Body of pancreas (tissue), 4 donors: Measurements from ENCODE around the gene ESRRA.

Source experiments
- POLR2A ChIP-seq, 3 donors: fragments of 450-650 bp; IDR thresholded peaks; one replicate each; pipeline ENCODE4 v1.6.1; 2016; ENCODE audit warnings: antibody characterized with exemption in 3 of 3, mild to moderate bottlenecking in 2 of 3
- TF ChIP-seq, protein P1 (sequence below), 7 experiments: fragments of 450-650 bp in 4 of 7; fragments of 200-600 bp in 3 of 7; sonication (generic) in 3 of 7; IDR thresholded peaks; one replicate each; pipeline ENCODE4 v1.5.1; 2016 to 2019; ENCODE audit warnings: antibody characterized with exemption in 7 of 7

GRCh38 chr11:64306876-64307622 lies 1.7 kb downstream of the ESRRA start:
- TF ChIP-seq, protein P1, sequence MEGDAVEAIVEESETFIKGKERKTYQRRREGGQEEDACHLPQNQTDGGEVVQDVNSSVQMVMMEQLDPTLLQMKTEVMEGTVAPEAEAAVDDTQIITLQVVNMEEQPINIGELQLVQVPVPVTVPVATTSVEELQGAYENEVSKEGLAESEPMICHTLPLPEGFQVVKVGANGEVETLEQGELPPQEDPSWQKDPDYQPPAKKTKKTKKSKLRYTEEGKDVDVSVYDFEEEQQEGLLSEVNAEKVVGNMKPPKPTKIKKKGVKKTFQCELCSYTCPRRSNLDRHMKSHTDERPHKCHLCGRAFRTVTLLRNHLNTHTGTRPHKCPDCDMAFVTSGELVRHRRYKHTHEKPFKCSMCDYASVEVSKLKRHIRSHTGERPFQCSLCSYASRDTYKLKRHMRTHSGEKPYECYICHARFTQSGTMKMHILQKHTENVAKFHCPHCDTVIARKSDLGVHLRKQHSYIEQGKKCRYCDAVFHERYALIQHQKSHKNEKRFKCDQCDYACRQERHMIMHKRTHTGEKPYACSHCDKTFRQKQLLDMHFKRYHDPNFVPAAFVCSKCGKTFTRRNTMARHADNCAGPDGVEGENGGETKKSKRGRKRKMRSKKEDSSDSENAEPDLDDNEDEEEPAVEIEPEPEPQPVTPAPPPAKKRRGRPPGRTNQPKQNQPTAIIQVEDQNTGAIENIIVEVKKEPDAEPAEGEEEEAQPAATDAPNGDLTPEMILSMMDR (IDR thresholded peaks at IDR 0.05): no peak
- no peak for TF ChIP-seq POLR2A (IDR thresholded peaks at IDR 0.05)
